Tibial artery (tissue), 4 donors: ENCODE results near the gene PRKD3.

Source experiments
- DNase-seq, 2 donors: peaks; one replicate each; pipeline ENCODE4 v3.0.0-alpha.2; 2019
- H3K27ac ChIP-seq, 2 donors: fragments of 200-600 bp; sonication (generic) in 1 of 2; 1 replicate in 1 of 2; 2 replicates in 1 of 2; pipeline ENCODE4 v1.5.1; 2018 to 2019; ENCODE audit warnings: mild to moderate bottlenecking in 1 of 2
- H3K27me3 ChIP-seq, 2 donors: fragments of 200-600 bp; sonication (generic) in 1 of 2; one replicate each; pipeline versions ENCODE4 v1.5.1 to v1.6.0; 2016 to 2019
- H3K36me3 ChIP-seq, 3 donors: fragments of 200-600 bp; sonication (generic) in 2 of 3; one replicate each; pipeline ENCODE4 v1.5.1; 2016 to 2019; ENCODE audit warnings: mild to moderate bottlenecking in 2 of 3
- H3K4me1 ChIP-seq, 4 donors: fragments of 200-600 bp; sonication (generic) in 2 of 4; 1 replicate in 3 of 4; 2 replicates in 1 of 4; pipeline ENCODE4 v1.5.1; 2016 to 2019
- H3K4me3 ChIP-seq, 2 donors: fragments of 200-600 bp; sonication (generic) in 1 of 2; 1 replicate in 1 of 2; 2 replicates in 1 of 2; pipeline ENCODE4 v1.5.1; 2018 to 2019; ENCODE audit warnings: mild to moderate bottlenecking in 2 of 2
- H3K9me3 ChIP-seq, 3 donors: fragments of 200-600 bp; sonication (generic) in 1 of 3; one replicate each; pipeline ENCODE4 v1.5.1; 2016 to 2019
- intact Hi-C: fragments of 100-400 bp; cut with DNase I; formaldehyde crosslinking; loops from one replicate; pipeline ENCODE4 v1.15.0; 2023; ENCODE audit warnings: low total_unique reads
- TF ChIP-seq, protein P1 (sequence below), 2 experiments: fragments of 200-600 bp in 1 of 2; fragments of 450-650 bp in 1 of 2; IDR thresholded peaks; one replicate each; pipeline ENCODE4 v1.5.1; 2017 to 2019; ENCODE audit warnings: antibody characterized with exemption in 2 of 2, mild to moderate bottlenecking in 1 of 2, moderate library complexity in 1 of 2

Gene PRKD3

DNA sequence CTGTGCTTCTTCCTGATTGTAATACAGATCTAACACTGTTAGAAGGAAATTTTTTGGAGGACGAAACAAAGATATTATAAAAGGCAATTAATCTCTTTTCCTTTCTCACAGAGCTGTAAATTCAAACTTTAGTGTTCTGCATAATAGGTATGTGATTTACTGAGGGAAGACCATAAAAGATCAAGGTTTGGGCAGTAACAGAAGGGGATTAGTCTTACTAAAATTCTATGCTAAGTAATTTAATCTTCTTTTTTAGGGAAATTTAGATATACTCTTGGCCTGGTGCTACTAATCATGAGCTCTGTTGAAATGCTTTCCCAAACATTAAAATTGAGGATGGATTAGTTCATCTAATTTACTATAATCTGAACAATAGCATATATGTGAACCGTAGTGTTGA is 11.0 kb upstream of the PRKD3 start:
- Histone ChIP-seq H3K9me3 (no peaks in the 10 kb centered on the region), H3K4me3 (no peak overlapping the region), H3K27me3 (no peaks in the 10 kb centered on the region), H3K36me3 (no peaks in the 10 kb centered on the region), H3K27ac (no peak overlapping the region), H3K4me1 (no peaks in the 10 kb centered on the region)
- TF ChIP-seq, protein P1, sequence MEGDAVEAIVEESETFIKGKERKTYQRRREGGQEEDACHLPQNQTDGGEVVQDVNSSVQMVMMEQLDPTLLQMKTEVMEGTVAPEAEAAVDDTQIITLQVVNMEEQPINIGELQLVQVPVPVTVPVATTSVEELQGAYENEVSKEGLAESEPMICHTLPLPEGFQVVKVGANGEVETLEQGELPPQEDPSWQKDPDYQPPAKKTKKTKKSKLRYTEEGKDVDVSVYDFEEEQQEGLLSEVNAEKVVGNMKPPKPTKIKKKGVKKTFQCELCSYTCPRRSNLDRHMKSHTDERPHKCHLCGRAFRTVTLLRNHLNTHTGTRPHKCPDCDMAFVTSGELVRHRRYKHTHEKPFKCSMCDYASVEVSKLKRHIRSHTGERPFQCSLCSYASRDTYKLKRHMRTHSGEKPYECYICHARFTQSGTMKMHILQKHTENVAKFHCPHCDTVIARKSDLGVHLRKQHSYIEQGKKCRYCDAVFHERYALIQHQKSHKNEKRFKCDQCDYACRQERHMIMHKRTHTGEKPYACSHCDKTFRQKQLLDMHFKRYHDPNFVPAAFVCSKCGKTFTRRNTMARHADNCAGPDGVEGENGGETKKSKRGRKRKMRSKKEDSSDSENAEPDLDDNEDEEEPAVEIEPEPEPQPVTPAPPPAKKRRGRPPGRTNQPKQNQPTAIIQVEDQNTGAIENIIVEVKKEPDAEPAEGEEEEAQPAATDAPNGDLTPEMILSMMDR (IDR thresholded peaks at IDR 0.05): no peak
- intact Hi-C loops: no loop called here
- DNase-seq: no peak

GRCh38 chr2:37333256-37333655 is 8.6 kb upstream of the PRKD3 start:
- TF ChIP-seq, protein P1 (IDR thresholded peaks at IDR 0.05): no peak
- Histone ChIP-seq H3K27me3 (no peaks in the 10 kb centered on the region), H3K36me3 (no peaks in the 10 kb centered on the region), H3K4me1 (no peaks in the 10 kb centered on the region), H3K9me3 (no peaks in the 10 kb centered on the region), H3K4me3 (no peak overlapping the region), H3K27ac (no peak overlapping the region)
- no peak for DNase-seq
- intact Hi-C loops: no loop called here

- no peak for DNase-seq
- Histone ChIP-seq H3K4me3 (no peak overlapping the region), H3K4me1 (no peaks in the 10 kb centered on the region), H3K27me3 (no peaks in the 10 kb centered on the region), H3K9me3 (no peaks in the 10 kb centered on the region), H3K27ac (no peak overlapping the region), H3K36me3 (no peaks in the 10 kb centered on the region)
- TF ChIP-seq, protein P1 (IDR thresholded peaks at IDR 0.05): no peak
- intact Hi-C loops: no loop called here
These were observed 7.9 kb upstream of the PRKD3 start for GRCh38 chr2:37332560-37332959.

- H3K9me3 ChIP-seq: no peaks in the 10 kb centered on the region
- H3K27ac ChIP-seq: no peak overlapping the region
- intact Hi-C loops: no loop called here
- DNase-seq: no peak
- peaks cover 0 to 10% (median 0%) of the 10 kb centered on the region in 4 donors for H3K4me1 ChIP-seq
- H3K4me3 ChIP-seq: no peak overlapping the region
- no peaks in the 10 kb centered on the region for H3K36me3 ChIP-seq
- H3K27me3 ChIP-seq: no peaks in the 10 kb centered on the region
- TF ChIP-seq, protein P1 (IDR thresholded peaks at IDR 0.05): no peak
These were observed 6.0 kb upstream of the PRKD3 start for GRCh38 chr2:37330681-37331080.

DNA sequence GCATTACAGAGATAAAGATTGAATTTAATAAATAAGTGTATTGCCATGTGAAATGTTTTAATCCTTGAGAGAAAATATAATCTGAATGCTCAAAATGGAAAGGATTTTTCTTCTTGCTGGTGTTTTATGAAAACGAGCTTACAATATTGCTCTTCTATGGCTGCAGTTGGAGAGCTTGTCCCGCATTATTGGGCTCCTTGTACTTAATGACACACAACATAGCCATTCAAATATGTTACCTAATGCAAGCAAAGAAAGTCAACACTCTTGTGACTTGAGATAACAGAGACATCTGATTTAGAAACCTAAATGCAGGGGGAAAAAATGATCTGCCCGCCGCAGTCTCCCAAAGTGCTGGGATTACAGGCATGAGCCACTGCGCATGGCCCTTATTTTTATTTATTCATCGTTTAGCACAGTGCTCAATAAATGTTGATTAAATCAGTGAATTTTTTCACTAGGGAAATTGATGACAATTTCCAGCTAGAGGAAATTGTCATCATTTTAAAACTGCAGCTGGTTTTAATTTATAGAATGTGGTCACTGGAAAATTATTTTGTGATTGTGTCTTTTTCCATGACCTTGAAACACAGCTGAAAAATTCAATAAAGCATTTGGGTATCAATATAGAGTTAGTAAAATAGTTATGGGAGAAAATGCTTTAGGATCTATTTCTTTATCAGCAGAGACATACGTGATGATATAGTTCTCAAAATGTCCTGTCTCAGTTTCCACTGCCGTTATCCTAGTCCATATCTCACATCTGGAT is 2.4 kb upstream of the PRKD3 start:
- intact Hi-C loops: loop anchor here (10.0 kb wide), 1 partner anchor 92 kb away; the partner anchor contains the start of genes CEBPZ and NDUFAF7
- H3K4me1 ChIP-seq: peaks cover 0 to 20% (median 3%) of the 10 kb centered on the region in 4 donors
- peak overlapping the region; percentile 96 for H3K27ac ChIP-seq
- no peaks in the 10 kb centered on the region for H3K36me3 ChIP-seq
- TF ChIP-seq, protein P1 (IDR thresholded peaks at IDR 0.05): no peak
- peak overlapping the region; percentile 82 to 83 for H3K4me3 ChIP-seq
- H3K9me3 ChIP-seq: no peaks in the 10 kb centered on the region
- H3K27me3 ChIP-seq: no peaks in the 10 kb centered on the region
- DNase-seq: no peak
